GM23338 (cell line): ENCODE measurements around the gene NAT8L. TPM values are rescaled to one million over a fixed set of nuclear protein-coding genes. Genes with fewer than 3 reads are reported as not detected.

Experiments used
- ATAC-seq: fragments of 200-7000 bp; cut with Tn5 transposase; 3 replicates; pipeline ENCODE4 v1.9.1; 2020
- DNase-seq: peaks from one replicate; pipeline ENCODE4 v3.0.0-alpha.2; 2015; ENCODE audit warnings: low spot score
- H2AFZ ChIP-seq: fragments of 200-600 bp; sonication (generic); 2 replicates; pipeline ENCODE4 v1.8.0; 2016; ENCODE audit warnings: antibody characterized with exemption, mild to moderate bottlenecking, moderate library complexity
- H3F3A ChIP-seq: fragments of 200-600 bp; sonication (generic); replicated peaks from 2 replicates; pipeline ENCODE4 v1.8.0; 2017; ENCODE audit warnings: antibody characterized with exemption, mixed run types, low read depth
- H3K27ac ChIP-seq: fragments of 200-600 bp; sonication (generic); 2 replicates; pipeline ENCODE4 v1.6.1; 2016; ENCODE audit warnings: low read depth
- H3K27me3 ChIP-seq: fragments of 200-600 bp; sonication (generic); 2 replicates; pipeline ENCODE4 v1.8.0; 2016; ENCODE audit warnings: mild to moderate bottlenecking, mixed run types, moderate library complexity; ENCODE audit not compliant: insufficient read depth
- H3K36me3 ChIP-seq: fragments of 200-600 bp; sonication (generic); 2 replicates; pipeline ENCODE4 v1.8.0; 2016; ENCODE audit warnings: mild to moderate bottlenecking; ENCODE audit not compliant: insufficient read depth
- H3K4me1 ChIP-seq: fragments of 200-600 bp; sonication (generic); 2 replicates; pipeline ENCODE4 v1.8.0; 2016; ENCODE audit warnings: mild to moderate bottlenecking, moderate library complexity; ENCODE audit not compliant: insufficient read depth
- H3K4me2 ChIP-seq: fragments of 200-600 bp; sonication (generic); 2 replicates; pipeline ENCODE4 v1.7.1; 2017; ENCODE audit warnings: mixed run types
- H3K4me3 ChIP-seq: fragments of 200-600 bp; sonication (generic); 2 replicates; pipeline ENCODE4 v1.6.1; 2016; ENCODE audit warnings: mixed run types
- H3K79me2 ChIP-seq: fragments of 200-600 bp; sonication (generic); replicated peaks from 2 replicates; pipeline ENCODE4 v1.8.0; 2017; ENCODE audit warnings: mild to moderate bottlenecking; ENCODE audit not compliant: insufficient read depth
- H3K9me2 ChIP-seq: fragments of 200-600 bp; sonication (generic); 2 replicates; pipeline ENCODE4 v1.8.0; 2017; ENCODE audit not compliant: insufficient read depth
- H4K20me1 ChIP-seq: fragments of 200-600 bp; sonication (generic); replicated peaks from 2 replicates; pipeline ENCODE4 v1.8.0; 2017; ENCODE audit warnings: mild to moderate bottlenecking; ENCODE audit not compliant: insufficient read depth
- H3K27ac Mint-ChIP-seq: 2 replicates; pipeline ENCODE4 v1.8.0; 2020; ENCODE audit warnings: inconsistent platforms, mild to moderate bottlenecking, moderate library complexity, mixed read lengths
- H3K27me3 Mint-ChIP-seq: 3 replicates; pipeline ENCODE4 v1.8.0; 2022; ENCODE audit warnings: low read depth, mild to moderate bottlenecking, moderate library complexity, mixed read lengths, inconsistent platforms; ENCODE audit not compliant: insufficient read depth, poor library complexity
- H3K36me3 Mint-ChIP-seq: 3 replicates; pipeline ENCODE4 v1.8.0; 2021; ENCODE audit warnings: low read depth, mild to moderate bottlenecking, inconsistent platforms, moderate library complexity, mixed read lengths
- H3K4me1 Mint-ChIP-seq: 3 replicates; pipeline ENCODE4 v1.8.0; 2020; ENCODE audit warnings: mild to moderate bottlenecking, inconsistent platforms, mixed read lengths
- H3K4me3 Mint-ChIP-seq: 3 replicates; pipeline ENCODE4 v1.8.0; 2021; ENCODE audit warnings: moderate library complexity, mild to moderate bottlenecking, inconsistent platforms, mixed read lengths
- H3K9me3 Mint-ChIP-seq: 3 replicates; pipeline ENCODE4 v1.8.0; 2020; ENCODE audit warnings: moderate library complexity, mild to moderate bottlenecking, inconsistent platforms, mixed read lengths
- CREB1 ChIP-seq: fragments of 250-450 bp; sonication (Bioruptor Pico); IDR thresholded peaks from 2 replicates; pipeline ENCODE4 v1.5.0; 2020; ENCODE audit warnings: low read depth, mild to moderate bottlenecking, moderate library complexity
- NANOG ChIP-seq: IDR thresholded peaks from 2 replicates; pipeline ENCODE4 v1.6.1; 2016; ENCODE audit warnings: antibody characterized with exemption, borderline replicate concordance
- POLR2AphosphoS5 ChIP-seq: IDR thresholded peaks from 2 replicates; pipeline ENCODE4 v1.6.1; 2016; ENCODE audit warnings: antibody characterized with exemption, low read depth
- REST ChIP-seq: IDR thresholded peaks from one replicate; pipeline ENCODE4 v1.6.1; 2018; ENCODE audit warnings: antibody characterized with exemption; ENCODE audit not compliant: unreplicated experiment
- STAT1 ChIP-seq: IDR thresholded peaks from one replicate; pipeline ENCODE4 v1.6.1; 2016; ENCODE audit warnings: antibody characterized with exemption; ENCODE audit not compliant: unreplicated experiment
- ZNF114 ChIP-seq: fragments of 250-450 bp; sonication (Bioruptor Pico); IDR thresholded peaks from 2 replicates; pipeline ENCODE4 v1.5.0; 2020; ENCODE audit warnings: mild to moderate bottlenecking, moderate library complexity
- polyA plus RNA-seq: library from polyadenylated mRNA; unstranded; fragments of >200 nt; fragmentation: Nextera tagmentation; extraction: Ambion mirVana; gene quantifications from 2 replicates; pipeline ENCODE4 v1.2.1, GENCODE V29; 2016
- total RNA-seq: library from RNA; depleted of rRNA; stranded (reverse); fragments of >200 nt; shearing (Covaris generic); gene quantifications from 2 replicates; pipeline ENCODE4 v1.2.3, GENCODE V29; 2014
- TF ChIP-seq, protein P1 (sequence below): fragments of 250-450 bp; sonication (Bioruptor Pico); IDR thresholded peaks from 2 replicates; pipeline ENCODE4 v1.5.0; 2020; ENCODE audit warnings: mild to moderate bottlenecking, moderate library complexity
- TF ChIP-seq, protein P2 (sequence below): IDR thresholded peaks from 2 replicates; pipeline ENCODE4 v1.6.1; 2016; ENCODE audit warnings: antibody characterized with exemption

The NAT8L gene
- total and polyA plus RNA-seq, 2 experiments from 2014 or later: 1.6 to 9.7 TPM

DNA sequence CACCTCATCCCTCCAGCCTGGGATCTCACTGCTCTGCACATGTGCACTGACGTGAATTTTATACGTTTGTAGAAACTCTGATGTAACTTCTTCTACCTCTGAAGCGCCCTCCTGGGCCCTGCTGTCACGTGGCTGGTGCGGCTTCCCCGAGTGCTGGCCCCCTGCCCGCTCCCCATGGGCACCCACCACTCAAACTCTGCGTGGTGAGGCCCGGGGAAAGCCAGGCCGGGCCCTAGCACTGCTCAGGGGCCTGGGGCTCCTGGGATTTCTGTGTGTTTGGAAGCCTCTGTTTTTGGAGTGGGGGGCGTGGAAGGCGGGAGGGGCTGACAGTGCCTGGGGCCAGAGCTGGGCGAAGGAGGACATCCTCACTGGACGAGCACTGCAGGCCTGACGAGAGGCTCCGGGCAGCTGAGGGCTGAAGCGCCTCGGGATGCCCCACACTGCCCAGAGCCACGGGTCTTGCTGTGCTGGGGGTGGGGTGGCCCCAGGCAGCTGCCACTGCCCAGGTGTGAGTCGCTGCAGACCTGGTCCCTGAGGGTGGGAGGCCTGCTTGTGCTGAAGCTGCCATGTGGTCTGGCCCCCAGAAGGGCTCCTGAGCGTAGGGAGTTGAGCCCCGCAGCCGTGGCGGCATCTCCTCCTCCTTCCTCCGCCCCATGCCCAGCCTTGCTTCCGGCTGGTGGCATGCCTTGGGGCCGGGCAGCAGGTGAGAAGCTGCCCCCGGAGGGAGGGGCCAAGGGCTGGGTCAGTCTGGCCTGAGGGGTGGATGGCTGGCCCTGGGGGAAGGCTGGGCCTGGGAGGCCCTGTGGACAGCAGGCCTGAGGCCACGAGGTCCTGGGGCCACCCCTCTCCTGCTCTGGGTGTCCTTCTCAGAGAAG, 7.7 kb downstream of the NAT8L start:
- H3K9me3 Mint-ChIP-seq: no peaks in the 10 kb centered on the region
- H3K4me3 Mint-ChIP-seq: no peak overlapping the region
- no peak overlapping the region for H3K4me3 ChIP-seq
- no peak overlapping the region for H3K27ac ChIP-seq
- peaks cover 6% of the 10 kb centered on the region; the same call in 1 of the 2 replicates for H3K27me3 ChIP-seq
- no peak overlapping the region for H2AFZ ChIP-seq
- H3K36me3 ChIP-seq: no peaks in the 10 kb centered on the region
- TF ChIP-seq CREB1 (no peak), STAT1 (no peak), REST (no peak), NANOG (no peak), ZNF114 (no peak), POLR2AphosphoS5 (no peak)
- TF ChIP-seq, protein P1, sequence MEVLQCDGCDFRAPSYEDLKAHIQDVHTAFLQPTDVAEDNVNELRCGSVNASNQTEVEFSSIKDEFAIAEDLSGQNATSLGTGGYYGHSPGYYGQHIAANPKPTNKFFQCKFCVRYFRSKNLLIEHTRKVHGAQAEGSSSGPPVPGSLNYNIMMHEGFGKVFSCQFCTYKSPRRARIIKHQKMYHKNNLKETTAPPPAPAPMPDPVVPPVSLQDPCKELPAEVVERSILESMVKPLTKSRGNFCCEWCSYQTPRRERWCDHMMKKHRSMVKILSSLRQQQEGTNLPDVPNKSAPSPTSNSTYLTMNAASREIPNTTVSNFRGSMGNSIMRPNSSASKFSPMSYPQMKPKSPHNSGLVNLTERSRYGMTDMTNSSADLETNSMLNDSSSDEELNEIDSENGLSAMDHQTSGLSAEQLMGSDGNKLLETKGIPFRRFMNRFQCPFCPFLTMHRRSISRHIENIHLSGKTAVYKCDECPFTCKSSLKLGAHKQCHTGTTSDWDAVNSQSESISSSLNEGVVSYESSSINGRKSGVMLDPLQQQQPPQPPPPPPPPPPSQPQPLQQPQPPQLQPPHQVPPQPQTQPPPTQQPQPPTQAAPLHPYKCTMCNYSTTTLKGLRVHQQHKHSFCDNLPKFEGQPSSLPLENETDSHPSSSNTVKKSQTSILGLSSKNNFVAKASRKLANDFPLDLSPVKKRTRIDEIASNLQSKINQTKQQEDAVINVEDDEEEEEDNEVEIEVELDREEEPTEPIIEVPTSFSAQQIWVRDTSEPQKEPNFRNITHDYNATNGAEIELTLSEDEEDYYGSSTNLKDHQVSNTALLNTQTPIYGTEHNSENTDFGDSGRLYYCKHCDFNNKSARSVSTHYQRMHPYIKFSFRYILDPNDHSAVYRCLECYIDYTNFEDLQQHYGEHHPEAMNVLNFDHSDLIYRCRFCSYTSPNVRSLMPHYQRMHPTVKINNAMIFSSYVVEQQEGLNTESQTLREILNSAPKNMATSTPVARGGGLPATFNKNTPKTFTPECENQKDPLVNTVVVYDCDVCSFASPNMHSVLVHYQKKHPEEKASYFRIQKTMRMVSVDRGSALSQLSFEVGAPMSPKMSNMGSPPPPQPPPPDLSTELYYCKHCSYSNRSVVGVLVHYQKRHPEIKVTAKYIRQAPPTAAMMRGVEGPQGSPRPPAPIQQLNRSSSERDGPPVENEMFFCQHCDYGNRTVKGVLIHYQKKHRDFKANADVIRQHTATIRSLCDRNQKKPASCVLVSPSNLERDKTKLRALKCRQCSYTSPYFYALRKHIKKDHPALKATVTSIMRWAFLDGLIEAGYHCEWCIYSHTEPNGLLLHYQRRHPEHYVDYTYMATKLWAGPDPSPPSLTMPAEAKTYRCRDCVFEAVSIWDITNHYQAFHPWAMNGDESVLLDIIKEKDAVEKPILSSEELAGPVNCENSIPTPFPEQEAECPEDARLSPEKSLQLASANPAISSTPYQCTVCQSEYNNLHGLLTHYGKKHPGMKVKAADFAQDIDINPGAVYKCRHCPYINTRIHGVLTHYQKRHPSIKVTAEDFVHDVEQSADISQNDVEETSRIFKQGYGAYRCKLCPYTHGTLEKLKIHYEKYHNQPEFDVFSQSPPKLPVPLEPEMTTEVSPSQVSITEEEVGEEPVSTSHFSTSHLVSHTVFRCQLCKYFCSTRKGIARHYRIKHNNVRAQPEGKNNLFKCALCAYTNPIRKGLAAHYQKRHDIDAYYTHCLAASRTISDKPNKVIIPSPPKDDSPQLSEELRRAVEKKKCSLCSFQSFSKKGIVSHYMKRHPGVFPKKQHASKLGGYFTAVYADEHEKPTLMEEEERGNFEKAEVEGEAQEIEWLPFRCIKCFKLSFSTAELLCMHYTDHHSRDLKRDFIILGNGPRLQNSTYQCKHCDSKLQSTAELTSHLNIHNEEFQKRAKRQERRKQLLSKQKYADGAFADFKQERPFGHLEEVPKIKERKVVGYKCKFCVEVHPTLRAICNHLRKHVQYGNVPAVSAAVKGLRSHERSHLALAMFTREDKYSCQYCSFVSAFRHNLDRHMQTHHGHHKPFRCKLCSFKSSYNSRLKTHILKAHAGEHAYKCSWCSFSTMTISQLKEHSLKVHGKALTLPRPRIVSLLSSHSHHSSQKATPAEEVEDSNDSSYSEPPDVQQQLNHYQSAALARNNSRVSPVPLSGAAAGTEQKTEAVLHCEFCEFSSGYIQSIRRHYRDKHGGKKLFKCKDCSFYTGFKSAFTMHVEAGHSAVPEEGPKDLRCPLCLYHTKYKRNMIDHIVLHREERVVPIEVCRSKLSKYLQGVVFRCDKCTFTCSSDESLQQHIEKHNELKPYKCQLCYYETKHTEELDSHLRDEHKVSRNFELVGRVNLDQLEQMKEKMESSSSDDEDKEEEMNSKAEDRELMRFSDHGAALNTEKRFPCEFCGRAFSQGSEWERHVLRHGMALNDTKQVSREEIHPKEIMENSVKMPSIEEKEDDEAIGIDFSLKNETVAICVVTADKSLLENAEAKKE: no peak
- TF ChIP-seq, protein P2, sequence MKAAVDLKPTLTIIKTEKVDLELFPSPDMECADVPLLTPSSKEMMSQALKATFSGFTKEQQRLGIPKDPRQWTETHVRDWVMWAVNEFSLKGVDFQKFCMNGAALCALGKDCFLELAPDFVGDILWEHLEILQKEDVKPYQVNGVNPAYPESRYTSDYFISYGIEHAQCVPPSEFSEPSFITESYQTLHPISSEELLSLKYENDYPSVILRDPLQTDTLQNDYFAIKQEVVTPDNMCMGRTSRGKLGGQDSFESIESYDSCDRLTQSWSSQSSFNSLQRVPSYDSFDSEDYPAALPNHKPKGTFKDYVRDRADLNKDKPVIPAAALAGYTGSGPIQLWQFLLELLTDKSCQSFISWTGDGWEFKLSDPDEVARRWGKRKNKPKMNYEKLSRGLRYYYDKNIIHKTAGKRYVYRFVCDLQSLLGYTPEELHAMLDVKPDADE: no peak
- H3K4me2 ChIP-seq: no peak overlapping the region
- H3K27ac Mint-ChIP-seq: no peak overlapping the region
- H4K20me1 ChIP-seq: no peaks in the 10 kb centered on the region
- no peaks in the 10 kb centered on the region for H3K4me1 ChIP-seq
- H3K9me2 ChIP-seq: no peaks in the 10 kb centered on the region
- peaks cover 6% of the 10 kb centered on the region; the same call in 1 of the 2 replicates for H3F3A ChIP-seq
- DNase-seq (no peak), ATAC-seq (no peak)
- no peaks in the 10 kb centered on the region for H3K79me2 ChIP-seq
- H3K36me3 Mint-ChIP-seq: peaks cover 3% of the 10 kb centered on the region; the same call in 1 of the 3 replicates
- H3K27me3 Mint-ChIP-seq: peaks cover 15% of the 10 kb centered on the region
- H3K4me1 Mint-ChIP-seq: peaks cover 16% of the 10 kb centered on the region
